Esophagus squamous epithelium (tissue), 5 donors: ENCODE results near the gene BRIP1. TPM values are rescaled to one million over a fixed set of nuclear protein-coding genes. Genes with fewer than 3 reads are reported as not detected.

Experiments used
- DNase-seq: peaks from one replicate; lab custom pipeline; 2025; lab: John Stamatoyannopoulos, UW
- H3K27ac ChIP-seq, 4 donors: fragments of 200-600 bp; sonication (generic); one replicate each; pipeline ENCODE4 v1.5.1; 2016 to 2019; ENCODE audit warnings: mild to moderate bottlenecking in 1 of 4
- H3K27me3 ChIP-seq, 4 donors: fragments of 200-600 bp; sonication (generic); 1 replicate in 3 of 4; 2 replicates in 1 of 4; pipeline versions ENCODE4 v1.5.1 to v1.6.0; 2017 to 2021; ENCODE audit warnings: antibody characterized with exemption in 1 of 4
- H3K36me3 ChIP-seq, 3 donors: fragments of 200-600 bp; sonication (generic); one replicate each; pipeline ENCODE4 v1.5.1; 2016 to 2019
- H3K4me1 ChIP-seq, 3 donors: fragments of 200-600 bp; sonication (generic); one replicate each; pipeline ENCODE4 v1.5.1; 2017 to 2019
- H3K4me3 ChIP-seq, 4 donors: fragments of 200-600 bp; sonication (generic); 1 replicate in 3 of 4; 2 replicates in 1 of 4; pipeline ENCODE4 v1.5.1; 2016 to 2019; ENCODE audit warnings: mild to moderate bottlenecking in 2 of 4, moderate library complexity in 1 of 4
- H3K9me3 ChIP-seq, 3 donors: fragments of 200-600 bp; sonication (generic); one replicate each; pipeline ENCODE4 v1.5.1; 2016 to 2019
- POLR2A ChIP-seq, 4 donors: fragments of 450-650 bp; IDR thresholded peaks; one replicate each; pipeline ENCODE4 v1.6.1; 2017; ENCODE audit warnings: antibody characterized with exemption in 4 of 4, mild to moderate bottlenecking in 4 of 4, moderate library complexity in 3 of 4
- WGBS, 2 donors: methylation state at CpG; one replicate each; pipeline ENCODE4 v1.1.5; 2018; 5-methylcytosine and 5-hydroxymethylcytosine counted together
- intact Hi-C: fragments of 100-400 bp; cut with DNase I; formaldehyde crosslinking; loops from one replicate; pipeline ENCODE4 v1.15.0; 2022
- total RNA-seq, 4 donors: library from RNA; depleted of rRNA; stranded (reverse); fragments of >200 nt; gene quantifications; one replicate each; pipeline ENCODE4 v1.1.0, GENCODE V29; 2016
- TF ChIP-seq, protein P1 (sequence below), 6 experiments: fragments of 450-650 bp in 4 of 6; fragments of 200-600 bp in 2 of 6; sonication (generic) in 2 of 6; IDR thresholded peaks; one replicate each; pipeline ENCODE4 v1.5.1; 2016 to 2019; ENCODE audit warnings: antibody characterized with exemption in 6 of 6, mild to moderate bottlenecking in 4 of 6, moderate library complexity in 4 of 6
- donor health status: DM: yes; HTN: yes; CAD: no.

The BRIP1 gene
- total RNA-seq, 4 donors from 2014 or later, result 1.6 to 7.0 (median 3.2) TPM

GRCh38 chr17:61726977-61727376, 136.4 kb downstream of the BRIP1 start:
- 66 to 82% methylated on average over 2 of the region's 2 CpGs for WGBS, 2 donors

GRCh38 chr17:61724777-61725176, 138.6 kb downstream of the BRIP1 start:
- no peak overlapping the region for H3K27ac ChIP-seq
- WGBS, 2 donors, result 78 to 82% methylated on average over 1 of the region's 1 CpG
- DNase-seq, result no peak
- intact Hi-C loops, result no loop called here
- H3K4me1 ChIP-seq, result no peaks in the 10 kb centered on the region
- H3K27me3 ChIP-seq, result no peaks in the 10 kb centered on the region
- H3K9me3 ChIP-seq, result no peaks in the 10 kb centered on the region
- TF ChIP-seq POLR2A (IDR thresholded peaks at IDR 0.05), result no peak
- TF ChIP-seq, protein P1, sequence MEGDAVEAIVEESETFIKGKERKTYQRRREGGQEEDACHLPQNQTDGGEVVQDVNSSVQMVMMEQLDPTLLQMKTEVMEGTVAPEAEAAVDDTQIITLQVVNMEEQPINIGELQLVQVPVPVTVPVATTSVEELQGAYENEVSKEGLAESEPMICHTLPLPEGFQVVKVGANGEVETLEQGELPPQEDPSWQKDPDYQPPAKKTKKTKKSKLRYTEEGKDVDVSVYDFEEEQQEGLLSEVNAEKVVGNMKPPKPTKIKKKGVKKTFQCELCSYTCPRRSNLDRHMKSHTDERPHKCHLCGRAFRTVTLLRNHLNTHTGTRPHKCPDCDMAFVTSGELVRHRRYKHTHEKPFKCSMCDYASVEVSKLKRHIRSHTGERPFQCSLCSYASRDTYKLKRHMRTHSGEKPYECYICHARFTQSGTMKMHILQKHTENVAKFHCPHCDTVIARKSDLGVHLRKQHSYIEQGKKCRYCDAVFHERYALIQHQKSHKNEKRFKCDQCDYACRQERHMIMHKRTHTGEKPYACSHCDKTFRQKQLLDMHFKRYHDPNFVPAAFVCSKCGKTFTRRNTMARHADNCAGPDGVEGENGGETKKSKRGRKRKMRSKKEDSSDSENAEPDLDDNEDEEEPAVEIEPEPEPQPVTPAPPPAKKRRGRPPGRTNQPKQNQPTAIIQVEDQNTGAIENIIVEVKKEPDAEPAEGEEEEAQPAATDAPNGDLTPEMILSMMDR (IDR thresholded peaks at IDR 0.05), result no peak
- H3K4me3 ChIP-seq, result no peak overlapping the region
- no peaks in the 10 kb centered on the region for H3K36me3 ChIP-seq

More at GRCh38 chr17:61726977-61727376, 136.4 kb downstream of the BRIP1 start:
- H3K9me3 ChIP-seq, result no peaks in the 10 kb centered on the region
- intact Hi-C loops, result no loop called here
- no peaks in the 10 kb centered on the region for H3K36me3 ChIP-seq
- no peak overlapping the region for H3K27ac ChIP-seq
- H3K4me1 ChIP-seq, result no peaks in the 10 kb centered on the region
- no peak overlapping the region for H3K4me3 ChIP-seq
- H3K27me3 ChIP-seq, result no peaks in the 10 kb centered on the region
- TF ChIP-seq POLR2A (IDR thresholded peaks at IDR 0.05), result no peak
- TF ChIP-seq, protein P1 (IDR thresholded peaks at IDR 0.05), result no peak
- no peak for DNase-seq

DNA sequence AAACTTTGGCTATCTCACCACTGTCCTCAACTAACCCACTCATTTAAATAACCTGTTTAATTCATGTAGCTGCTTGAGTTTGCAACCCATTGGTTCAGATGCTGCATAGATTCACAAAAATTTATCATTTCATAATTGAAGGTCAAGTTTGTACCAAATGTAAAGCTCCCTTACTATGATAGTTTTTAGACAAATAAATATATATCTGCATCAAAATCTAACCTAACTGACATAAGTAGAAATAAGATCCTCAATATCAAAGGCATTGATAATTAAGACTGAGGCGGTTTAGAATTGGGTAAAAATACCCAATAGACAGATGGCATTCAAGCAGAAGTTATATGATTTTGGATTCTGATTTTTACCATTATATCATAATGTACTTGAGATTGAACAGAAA, 139.4 kb downstream of the BRIP1 start:
- intact Hi-C loops, result no loop called here

DNA sequence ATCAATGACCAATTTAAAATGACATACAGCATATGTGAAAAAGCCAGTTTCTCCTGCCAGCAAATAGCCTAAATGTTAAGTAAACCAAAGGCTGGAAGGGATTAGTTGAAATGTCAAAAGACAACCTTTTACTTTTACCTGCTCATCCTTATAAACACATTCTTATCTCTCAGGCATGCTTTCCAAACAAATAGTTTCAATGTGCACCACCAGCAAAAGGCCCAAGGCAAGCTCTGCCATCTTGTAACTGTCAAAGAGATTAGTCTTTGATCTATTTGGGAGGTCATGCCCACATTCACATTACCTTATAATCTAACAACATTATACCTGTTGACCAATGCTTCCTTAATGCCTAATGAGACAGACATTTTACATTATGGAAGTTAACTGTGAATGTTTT, 140.1 kb downstream of the BRIP1 start:
- no peaks in the 10 kb centered on the region for H3K4me1 ChIP-seq
- TF ChIP-seq, protein P1 (IDR thresholded peaks at IDR 0.05), result no peak
- no peak for TF ChIP-seq POLR2A (IDR thresholded peaks at IDR 0.05)
- no peak for DNase-seq
- no peaks in the 10 kb centered on the region for H3K27me3 ChIP-seq
- no peak overlapping the region for H3K27ac ChIP-seq
- intact Hi-C loops, result no loop called here
- no peak overlapping the region for H3K4me3 ChIP-seq
- H3K36me3 ChIP-seq, result no peaks in the 10 kb centered on the region
- peaks cover 0 to 4% (median 1%) of the 10 kb centered on the region in 3 donors for H3K9me3 ChIP-seq

More for the DNA sequence above, 139.4 kb downstream of the BRIP1 start:
- Histone ChIP-seq H3K4me1 (no peaks in the 10 kb centered on the region), H3K27ac (no peak overlapping the region), H3K27me3 (no peaks in the 10 kb centered on the region), H3K4me3 (no peak overlapping the region), H3K9me3 (no peaks in the 10 kb centered on the region), H3K36me3 (no peaks in the 10 kb centered on the region)
- DNase-seq, result no peak
- TF ChIP-seq, protein P1 (IDR thresholded peaks at IDR 0.05), result no peak
- no peak for TF ChIP-seq POLR2A (IDR thresholded peaks at IDR 0.05)
- WGBS, 2 donors, result 100% methylated on average over 1 of the region's 1 CpG

- TF ChIP-seq, protein P1 (IDR thresholded peaks at IDR 0.05), result no peak
- no peak for TF ChIP-seq POLR2A (IDR thresholded peaks at IDR 0.05)
- WGBS, 2 donors, result 89 to 94% methylated on average over 2 of the region's 2 CpGs
- intact Hi-C loops, result no loop called here
These were observed 140.9 kb downstream of the BRIP1 start for GRCh38 chr17:61722398-61722797.

More at GRCh38 chr17:61722398-61722797, 140.9 kb downstream of the BRIP1 start:
- Histone ChIP-seq H3K27me3 (no peaks in the 10 kb centered on the region), H3K9me3 (peaks cover 0 to 7% (median 7%) of the 10 kb centered on the region in 3 donors), H3K4me1 (no peaks in the 10 kb centered on the region), H3K4me3 (no peak overlapping the region), H3K27ac (no peak overlapping the region), H3K36me3 (no peaks in the 10 kb centered on the region)
- no peak for DNase-seq
